Peyer's patch (tissue), 4 donors: ENCODE measurements around the gene ELOVL1. TPM values are rescaled to one million over a fixed set of nuclear protein-coding genes. Genes with fewer than 3 reads are reported as not detected.

Experiments
- DNase-seq, 3 donors: peaks; one replicate each; pipeline ENCODE4 v3.0.0-alpha.2; 2017 to 2019
- H3K27ac ChIP-seq, 4 donors: fragments of 200-600 bp; sonication (generic); one replicate each; pipeline ENCODE4 v1.5.1; 2016 to 2019
- H3K27me3 ChIP-seq, 2 donors: fragments of 200-600 bp; sonication (generic); one replicate each; pipeline ENCODE4 v1.5.1; 2019
- H3K36me3 ChIP-seq, 3 donors: fragments of 200-600 bp; sonication (generic); one replicate each; pipeline ENCODE4 v1.5.1; 2016 to 2019
- H3K4me1 ChIP-seq, 4 donors: fragments of 200-600 bp; sonication (generic); one replicate each; pipeline ENCODE4 v1.5.1; 2016 to 2019
- H3K4me3 ChIP-seq, 4 donors: fragments of 200-600 bp; sonication (generic); 1 replicate in 3 of 4; 2 replicates in 1 of 4; pipeline ENCODE4 v1.5.1; 2016 to 2019; ENCODE audit warnings: mild to moderate bottlenecking in 1 of 4
- H3K9me3 ChIP-seq, 4 donors: fragments of 200-600 bp; sonication (generic); one replicate each; pipeline ENCODE4 v1.5.1; 2016 to 2019; ENCODE audit warnings: mild to moderate bottlenecking in 1 of 4
- CTCF ChIP-seq, 6 experiments: fragments of 450-650 bp in 4 of 6; fragments of 200-600 bp in 2 of 6; sonication (generic) in 1 of 6; IDR thresholded peaks; one replicate each; pipeline ENCODE4 v1.5.1; 2017 to 2019; ENCODE audit warnings: antibody characterized with exemption in 6 of 6, mild to moderate bottlenecking in 3 of 6, moderate library complexity in 1 of 6
- POLR2A ChIP-seq, 2 donors: fragments of 450-650 bp; IDR thresholded peaks; one replicate each; pipeline ENCODE4 v1.5.1; 2017; ENCODE audit warnings: antibody characterized with exemption in 2 of 2, mild to moderate bottlenecking in 2 of 2, moderate library complexity in 2 of 2
- total RNA-seq, 4 donors: library from RNA; depleted of rRNA; stranded (reverse); fragments of >200 nt; gene quantifications; one replicate each; pipeline ENCODE4 v1.1.0, GENCODE V29; 2016

Gene ELOVL1
- total RNA-seq, 4 donors from 2014 or later: 29.7 to 101 (median 71.3) TPM

DNA sequence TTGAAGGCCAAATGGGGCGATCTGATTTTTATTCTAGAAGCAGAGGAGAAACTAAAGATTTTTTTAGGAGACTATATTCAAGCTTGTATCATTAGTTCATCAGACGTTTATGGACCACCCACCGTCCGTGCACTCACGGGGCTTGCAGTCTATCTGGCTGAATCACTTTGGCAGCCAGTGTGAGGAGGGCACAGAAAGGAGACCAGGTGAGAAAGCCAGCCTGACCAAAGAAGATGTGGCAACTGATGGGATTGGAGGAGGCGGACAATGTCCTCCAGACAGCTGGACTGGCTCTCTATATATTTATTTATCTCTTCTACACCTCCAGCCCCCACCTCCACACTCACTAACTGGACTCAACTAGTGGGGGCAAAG is 822 bp upstream of the ELOVL1 start:
- no peak for TF ChIP-seq POLR2A (IDR thresholded peaks at IDR 0.05)
- no peak for TF ChIP-seq CTCF (IDR thresholded peaks at IDR 0.05)
- peak overlapping the region; percentile 80 to 98 (median 97) for H3K4me3 ChIP-seq

GRCh38 chr1:43367026-43367903 is 546 bp downstream of the ELOVL1 start:
- H3K27me3 ChIP-seq: no peaks in the 10 kb centered on the region
- DNase-seq: peak; percentile 29 to 70 (median 57)
- no peaks in the 10 kb centered on the region for H3K9me3 ChIP-seq
- peaks cover 0 to 32% (median 0%) of the 10 kb centered on the region in 3 donors for H3K36me3 ChIP-seq
- peak overlapping the region; percentile 80 to 98 (median 97) for H3K4me3 ChIP-seq
- peaks cover 4 to 36% (median 15%) of the 10 kb centered on the region in 4 donors for H3K4me1 ChIP-seq
- peak overlapping the region; percentile 98 to 99 (median 98) for H3K27ac ChIP-seq
- TF ChIP-seq POLR2A (IDR thresholded peaks at IDR 0.05) (no peak), CTCF (IDR thresholded peaks at IDR 0.05) (peak in 1 of 6 experiments; percentile 12)

More for the DNA sequence above, 822 bp upstream of the ELOVL1 start:
- Histone ChIP-seq H3K9me3 (no peaks in the 10 kb centered on the region), H3K27ac (peak overlapping the region; percentile 98 to 99 (median 98)), H3K36me3 (peaks cover 0 to 18% (median 0%) of the 10 kb centered on the region in 3 donors), H3K27me3 (no peaks in the 10 kb centered on the region), H3K4me1 (peaks cover 8 to 34% (median 15%) of the 10 kb centered on the region in 4 donors)
- peak in 1 of 3 donors; percentile 19 for DNase-seq

DNA sequence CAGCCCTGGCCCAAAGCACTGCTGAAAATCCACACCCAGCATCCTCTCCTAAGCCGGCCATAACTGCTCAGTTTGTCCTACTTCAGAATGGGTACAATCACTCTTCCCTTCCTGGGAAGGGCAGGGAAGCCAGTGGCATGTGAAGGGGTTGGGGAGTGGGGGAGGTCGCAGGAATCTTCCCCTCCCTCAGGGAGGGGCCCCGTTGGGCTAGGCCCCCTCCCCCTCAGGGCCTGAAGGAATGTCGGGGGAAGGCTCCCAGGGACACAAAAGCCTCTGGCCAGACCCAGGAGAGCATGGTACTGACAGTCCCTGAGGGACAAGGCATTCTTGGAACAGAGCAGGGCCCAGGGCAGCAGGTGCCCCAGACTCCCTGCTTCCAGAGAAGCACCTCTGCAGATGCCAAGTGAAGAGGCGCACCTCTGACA is 1.2 kb downstream of the ELOVL1 start:
- TF ChIP-seq POLR2A (IDR thresholded peaks at IDR 0.05) (no peak), CTCF (IDR thresholded peaks at IDR 0.05) (no peak)
- H3K36me3 ChIP-seq: peaks cover 0 to 38% (median 0%) of the 10 kb centered on the region in 3 donors
- DNase-seq: no peak
- H3K27me3 ChIP-seq: no peaks in the 10 kb centered on the region
- peaks cover 4 to 36% (median 15%) of the 10 kb centered on the region in 4 donors for H3K4me1 ChIP-seq
- H3K9me3 ChIP-seq: no peaks in the 10 kb centered on the region
- peak overlapping the region; percentile 98 to 99 (median 98) for H3K27ac ChIP-seq
- peak overlapping the region; percentile 80 to 98 (median 97) for H3K4me3 ChIP-seq

DNA sequence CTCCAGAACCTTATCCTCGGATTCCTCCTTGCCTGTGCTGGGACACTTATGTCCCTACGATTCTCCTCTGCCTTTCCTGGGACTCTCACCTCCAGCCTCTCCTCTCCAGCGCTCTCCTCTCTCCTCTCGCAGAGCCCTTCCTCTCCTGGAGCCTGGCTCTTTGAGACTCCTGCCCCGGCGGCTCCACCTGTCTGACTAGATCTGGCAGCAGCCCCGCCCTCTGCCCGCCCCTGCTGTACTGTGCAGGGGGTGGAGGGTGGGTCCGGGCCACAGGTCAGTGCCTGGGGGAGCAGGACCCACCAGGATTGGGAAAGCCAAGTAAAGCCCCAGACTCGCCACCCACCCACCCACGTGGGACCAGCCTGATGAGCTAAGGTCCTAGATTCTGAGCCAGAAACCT is 1.6 kb downstream of the ELOVL1 start:
- Histone ChIP-seq H3K27ac (peak overlapping the region; percentile 98 to 99 (median 98)), H3K4me1 (peaks cover 4 to 36% (median 15%) of the 10 kb centered on the region in 4 donors), H3K4me3 (peak overlapping the region in 3 of 4 donors; percentile 80 to 97 (median 97)), H3K9me3 (no peaks in the 10 kb centered on the region), H3K27me3 (no peaks in the 10 kb centered on the region), H3K36me3 (peaks cover 0 to 42% (median 0%) of the 10 kb centered on the region in 3 donors)
- peak; percentile 26 to 88 (median 87) for DNase-seq
- no peak for TF ChIP-seq CTCF (IDR thresholded peaks at IDR 0.05)
- TF ChIP-seq POLR2A (IDR thresholded peaks at IDR 0.05): peak; percentile 68 to 91

DNA sequence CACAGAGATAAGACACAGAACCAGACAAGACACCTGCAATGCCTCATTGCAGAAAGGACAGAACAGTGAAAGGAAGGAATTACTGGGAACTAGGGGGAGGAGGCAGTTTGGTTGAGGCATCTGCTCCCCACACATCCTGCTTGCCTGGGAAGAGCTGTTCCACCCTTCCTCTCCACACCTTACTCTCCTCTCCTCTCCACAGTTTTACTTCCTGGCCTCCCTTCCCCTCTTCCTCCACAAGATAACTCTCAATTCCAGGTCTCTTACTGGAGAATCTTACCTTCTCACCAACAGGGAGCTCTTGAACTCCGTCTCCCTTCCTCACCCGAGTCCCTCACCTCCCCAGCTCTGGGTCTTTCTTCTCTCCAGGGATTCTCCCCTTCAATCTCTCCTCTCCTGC is 2.1 kb downstream of the ELOVL1 start:
- Histone ChIP-seq H3K27ac (peak overlapping the region in 3 of 4 donors; percentile 98 to 99 (median 98)), H3K4me3 (peak overlapping the region in 2 of 4 donors; percentile 80 to 97), H3K27me3 (no peaks in the 10 kb centered on the region), H3K4me1 (peaks cover 4 to 38% (median 15%) of the 10 kb centered on the region in 4 donors), H3K9me3 (no peaks in the 10 kb centered on the region), H3K36me3 (peaks cover 0 to 47% (median 0%) of the 10 kb centered on the region in 3 donors)
- DNase-seq: no peak
- TF ChIP-seq POLR2A (IDR thresholded peaks at IDR 0.05): no peak
- TF ChIP-seq CTCF (IDR thresholded peaks at IDR 0.05): no peak
